Muscle of arm (tissue), 12 donors: ENCODE data around the gene DNAH5. TPM values are rescaled to one million over a fixed set of nuclear protein-coding genes. Genes with fewer than 3 reads are reported as not detected.
"Not testable (repeated sequence)": the region's sequence is repeated elsewhere in the genome, so short reads cannot be mapped to it uniquely, and the experiment has no call there.

Experiments
- DNase-seq: peaks from one replicate; pipeline ENCODE4 v3.0.0-alpha.2; 2013
- polyA plus RNA-seq, 12 donors: library from polyadenylated mRNA; unstranded; fragments of 120-200 nt; gene quantifications; one replicate each; pipeline ENCODE4 v1.2.1, GENCODE V29; 2013; ENCODE audit not compliant: insufficient read length in 12 of 12

The DNAH5 gene
- polyA plus RNA-seq, 12 donors: 0.19 to 1.8 (median 0.61) TPM; not detected in 1

DNA sequence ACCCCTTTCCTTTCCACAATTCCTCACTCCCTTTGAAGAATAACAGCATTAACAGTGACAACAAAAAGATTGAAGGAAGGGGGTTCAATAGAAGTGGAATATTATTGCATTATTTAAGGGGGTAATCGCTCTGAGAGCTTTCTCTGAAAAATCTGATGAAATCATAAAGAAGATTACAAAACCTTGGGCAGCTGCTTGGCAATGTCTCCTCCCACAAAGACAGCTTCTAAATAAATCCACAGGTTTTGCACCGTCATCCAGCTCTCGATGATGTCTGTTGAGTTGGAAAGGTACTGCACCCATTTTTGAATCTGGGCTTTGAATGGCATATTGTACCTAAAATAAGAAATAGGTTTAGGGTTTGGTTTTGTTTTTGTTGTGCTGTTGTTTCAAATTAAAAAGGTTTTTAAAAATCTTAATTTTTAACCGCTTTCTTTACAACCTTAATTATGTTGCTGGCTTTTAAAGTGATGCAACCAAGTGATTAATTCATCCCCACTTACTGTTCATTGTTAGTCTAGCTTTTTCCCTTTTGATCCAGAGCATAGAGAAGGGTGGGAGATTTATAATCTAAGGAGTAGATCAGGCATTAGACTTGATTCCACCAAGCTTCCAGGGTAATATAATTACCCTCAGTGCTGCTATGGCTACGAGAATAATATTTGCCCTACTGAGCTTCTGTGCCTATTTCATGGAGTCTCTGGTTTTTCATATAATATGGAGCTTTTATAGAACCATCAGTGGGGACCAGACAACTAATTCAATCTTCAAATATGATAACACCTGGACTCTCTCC lies 85.0 kb downstream of the DNAH5 start:
- no peak for DNase-seq

- DNase-seq: no peak
Measured at GRCh38 chr5:13843175-13843846, 101.2 kb downstream of the DNAH5 start.

DNA sequence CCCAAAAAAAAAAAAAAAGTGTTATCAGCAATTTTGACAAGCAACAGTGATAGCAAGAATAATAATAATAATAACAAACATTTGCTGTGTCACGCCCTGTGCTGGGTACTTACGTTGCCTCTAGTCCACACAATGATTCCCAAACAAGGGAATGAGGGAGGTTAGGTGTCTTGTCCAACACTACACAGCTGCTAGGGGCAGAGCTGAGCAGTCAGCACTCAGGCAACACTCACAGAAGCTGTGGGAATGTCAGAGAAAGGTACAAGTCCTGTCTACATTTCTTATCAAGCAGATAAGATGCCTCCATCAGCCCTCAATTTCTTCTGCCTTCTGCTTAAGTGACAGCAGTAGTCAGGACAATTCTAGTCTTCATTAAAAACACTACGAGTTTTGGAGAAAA lies 111.0 kb downstream of the DNAH5 start:
- DNase-seq: no peak

DNA sequence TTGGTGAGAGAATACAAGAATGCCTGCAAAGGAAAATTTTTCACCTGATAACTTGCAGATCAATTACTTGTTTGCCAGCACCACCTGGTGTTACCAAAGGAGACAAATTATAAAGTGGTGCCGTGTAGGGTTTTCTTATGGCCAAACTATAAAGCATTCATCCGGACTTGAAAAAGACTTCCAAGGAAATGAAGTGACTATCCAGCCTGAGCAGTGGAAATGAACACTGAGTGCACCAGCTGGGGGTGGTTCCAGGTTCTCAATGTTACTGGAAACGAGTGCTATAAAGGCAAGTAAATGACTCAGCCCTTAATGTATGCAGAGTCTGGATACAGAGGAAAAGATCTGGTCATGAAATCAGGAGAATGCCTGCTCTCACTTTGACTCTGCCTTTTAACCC lies 113.1 kb downstream of the DNAH5 start:
- no peak for DNase-seq

GRCh38 chr5:13830536-13830935 lies 114.0 kb downstream of the DNAH5 start:
- no peak for DNase-seq

DNA sequence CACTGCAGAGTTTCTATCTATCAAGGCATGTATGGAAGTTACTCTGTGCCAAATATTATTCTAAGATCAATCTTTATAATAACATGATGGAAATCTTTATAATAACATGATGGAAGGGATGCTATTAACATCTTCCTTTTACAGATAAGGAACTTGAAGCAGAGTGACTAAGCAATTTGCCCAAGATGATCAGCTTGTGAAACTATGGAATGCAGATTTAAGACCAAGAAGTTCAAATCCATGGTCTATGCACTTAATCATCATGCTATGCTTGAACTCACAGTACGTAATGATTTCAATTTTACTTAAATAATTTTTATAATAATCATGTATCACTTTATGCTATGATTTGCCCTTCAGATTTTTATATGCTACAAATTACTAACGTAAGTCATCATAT lies 123.1 kb downstream of the DNAH5 start:
- no peak for DNase-seq

DNA sequence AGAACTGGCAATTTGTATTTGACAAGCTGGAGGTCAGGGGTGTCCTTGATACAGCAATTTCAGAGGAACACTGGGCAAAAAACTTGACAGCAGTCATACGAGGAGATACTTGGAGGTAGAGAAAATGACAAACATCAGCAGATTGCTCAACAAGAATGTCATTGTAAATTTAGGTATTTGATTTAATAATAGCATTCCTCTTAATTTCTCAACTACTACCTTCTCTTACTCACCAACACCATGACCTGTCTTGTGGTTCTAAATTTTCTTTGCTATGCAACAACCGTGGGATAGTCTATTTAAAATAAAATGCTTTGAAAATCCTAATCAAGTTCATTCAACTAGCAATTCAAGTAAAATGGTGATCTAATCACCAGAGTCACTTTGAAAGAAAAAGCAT lies 128.4 kb downstream of the DNAH5 start:
- no peak for DNase-seq

DNA sequence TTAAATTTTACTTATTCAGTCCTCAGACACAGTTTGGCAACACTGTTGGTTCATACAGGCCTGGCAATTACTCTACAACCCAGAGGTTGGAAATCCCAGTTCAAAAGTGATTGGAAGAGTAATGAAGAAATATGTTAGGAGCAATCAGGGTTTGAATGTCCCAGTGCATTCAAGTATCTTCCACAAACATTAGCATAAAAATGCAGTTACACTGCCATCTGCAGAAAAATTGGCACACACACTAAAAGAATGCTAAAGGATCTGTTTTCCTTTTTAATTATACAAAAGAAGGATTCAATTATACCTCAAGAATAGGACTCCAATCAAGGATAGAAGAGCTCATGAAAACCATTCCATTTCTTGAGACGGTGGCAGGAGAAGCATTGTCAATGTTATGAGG lies 130.2 kb downstream of the DNAH5 start:
- no peak for DNase-seq

DNA sequence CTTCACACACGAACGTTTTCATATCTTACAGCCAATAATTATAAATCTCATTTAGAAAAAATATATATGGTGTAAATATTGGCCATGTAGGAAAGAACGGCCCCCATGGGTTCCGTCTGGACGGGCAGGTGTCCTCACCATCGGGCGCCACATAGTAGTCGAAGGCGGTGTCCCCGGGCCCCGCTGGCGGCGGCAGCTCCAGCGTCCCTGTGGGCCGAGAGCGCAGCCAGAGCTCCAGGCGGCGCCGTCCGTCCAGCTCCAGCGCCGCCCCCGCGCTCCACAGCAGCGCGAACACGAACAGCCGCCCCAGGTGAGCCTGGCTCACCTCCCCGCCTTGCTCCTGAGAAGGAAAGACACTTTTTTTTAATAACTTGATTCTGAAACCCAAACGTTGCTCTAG lies 134.6 kb downstream of the DNAH5 start:
- no peak for DNase-seq

GRCh38 chr5:13804336-13804735 lies 140.2 kb downstream of the DNAH5 start:
- DNase-seq: no peak

GRCh38 chr5:13798569-13798968 lies 145.9 kb downstream of the DNAH5 start:
- DNase-seq: not testable (repeated sequence)

- DNase-seq: no peak
Measured at GRCh38 chr5:13785781-13786415, 158.6 kb downstream of the DNAH5 start.

DNA sequence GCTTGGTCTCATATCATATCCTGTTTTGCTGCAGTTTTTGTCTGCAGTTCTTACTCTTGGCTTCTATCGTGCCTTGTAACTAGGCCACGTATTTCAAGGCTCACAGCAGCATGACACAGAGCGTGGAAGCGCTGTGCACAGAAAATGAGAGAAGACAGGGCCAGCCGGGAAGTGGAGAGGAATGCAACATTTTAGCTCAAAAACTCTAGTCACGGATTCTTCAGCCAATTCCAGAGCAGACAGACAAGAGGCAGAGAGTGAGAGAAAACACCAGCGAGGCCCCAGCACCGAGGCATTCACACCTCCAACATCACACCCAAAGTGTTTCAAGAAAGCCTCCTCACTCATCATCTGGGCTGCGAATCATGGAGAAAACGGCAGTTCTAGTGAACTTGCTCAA lies 160.8 kb downstream of the DNAH5 start:
- peak; percentile 35 for DNase-seq

DNA sequence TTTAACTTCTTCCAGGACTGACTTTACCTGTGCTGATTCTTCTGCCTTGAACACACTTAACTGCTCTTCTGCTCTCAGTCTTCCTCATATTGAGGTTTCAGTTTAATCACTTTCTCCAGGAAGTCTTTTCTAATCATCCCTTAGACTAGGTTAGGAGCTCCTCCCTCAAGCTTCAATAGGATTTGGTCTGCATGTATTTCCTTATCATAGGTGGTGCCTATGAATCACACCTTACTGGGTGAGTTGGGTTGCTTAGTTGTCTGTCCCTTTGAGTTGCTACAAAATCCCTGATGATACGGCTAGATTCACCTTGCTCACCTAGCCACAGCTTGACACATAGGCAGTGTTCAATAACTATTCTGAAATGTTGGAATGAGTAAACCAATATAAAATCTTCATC lies 164.4 kb downstream of the DNAH5 start:
- no peak for DNase-seq

GRCh38 chr5:13773649-13774048 lies 170.8 kb downstream of the DNAH5 start:
- no peak for DNase-seq

DNA sequence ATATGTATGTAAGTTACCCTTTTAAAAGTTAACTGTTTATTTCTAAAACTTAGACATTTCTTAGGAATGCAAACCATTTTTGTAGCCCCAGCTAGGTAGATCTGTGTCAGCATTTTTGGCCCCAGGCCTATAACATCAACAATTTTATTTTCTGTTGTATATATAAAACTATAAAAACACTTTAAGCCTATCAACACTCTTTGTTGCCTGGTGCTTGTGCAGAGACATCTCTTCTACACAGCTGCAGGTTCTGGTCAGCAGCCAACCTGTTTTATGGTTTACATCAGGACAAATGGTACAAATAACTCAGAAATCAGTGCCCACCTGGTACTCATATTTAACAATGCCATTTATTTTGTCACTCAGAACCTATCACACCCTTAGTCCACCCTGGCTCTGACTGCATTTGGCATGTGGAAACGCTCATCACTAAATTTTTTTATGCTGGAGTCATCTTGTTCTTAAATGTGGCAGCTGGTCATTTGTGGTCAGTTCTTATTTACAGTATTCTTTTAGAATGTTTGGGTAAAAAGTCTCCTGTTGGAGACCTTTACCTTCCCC lies 173.4 kb downstream of the DNAH5 start:
- DNase-seq: no peak

DNA sequence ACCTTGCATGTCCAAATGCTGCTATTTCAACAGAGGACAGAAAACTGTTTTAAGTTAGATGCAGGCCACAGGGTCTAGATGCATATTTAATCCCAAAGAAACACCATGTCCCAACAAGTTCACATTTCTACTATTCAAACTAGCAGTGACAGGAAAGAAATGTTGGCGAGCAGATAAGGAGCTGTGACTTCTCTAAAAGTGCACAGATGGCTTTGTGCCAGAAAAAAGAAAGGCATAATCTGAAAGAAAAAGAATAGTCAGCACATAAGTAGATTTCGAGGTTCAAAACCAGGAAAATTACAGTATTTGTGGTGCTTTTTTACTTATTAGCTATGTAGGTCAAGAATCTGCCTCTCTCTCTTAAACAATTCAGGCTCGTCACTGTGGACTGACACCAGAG lies 178.3 kb downstream of the DNAH5 start:
- DNase-seq: no peak

- no peak for DNase-seq
Measured at GRCh38 chr5:13763719-13764118, 180.8 kb downstream of the DNAH5 start.

- DNase-seq: no peak
Measured at GRCh38 chr5:13749766-13750165, 194.7 kb downstream of the DNAH5 start.

DNA sequence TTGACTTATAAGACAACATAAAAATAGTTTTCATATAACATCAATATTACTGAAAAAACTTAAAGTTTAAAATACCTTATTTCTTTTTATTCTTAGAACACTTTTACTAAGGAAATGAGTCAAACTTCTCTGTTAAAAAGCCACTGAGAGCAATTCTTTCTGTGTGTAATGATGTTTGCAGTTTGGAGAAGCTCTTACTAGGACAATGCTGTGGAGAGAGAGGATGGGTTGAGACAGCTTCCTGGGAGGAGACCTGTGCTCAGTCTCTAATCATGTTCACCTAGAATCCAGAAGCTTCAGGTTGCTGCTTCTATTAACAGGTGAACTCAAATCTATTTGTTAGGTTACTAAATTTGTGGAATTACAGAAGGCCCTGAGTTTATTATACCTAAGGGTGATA lies 198.5 kb downstream of the DNAH5 start:
- DNase-seq: no peak

DNA sequence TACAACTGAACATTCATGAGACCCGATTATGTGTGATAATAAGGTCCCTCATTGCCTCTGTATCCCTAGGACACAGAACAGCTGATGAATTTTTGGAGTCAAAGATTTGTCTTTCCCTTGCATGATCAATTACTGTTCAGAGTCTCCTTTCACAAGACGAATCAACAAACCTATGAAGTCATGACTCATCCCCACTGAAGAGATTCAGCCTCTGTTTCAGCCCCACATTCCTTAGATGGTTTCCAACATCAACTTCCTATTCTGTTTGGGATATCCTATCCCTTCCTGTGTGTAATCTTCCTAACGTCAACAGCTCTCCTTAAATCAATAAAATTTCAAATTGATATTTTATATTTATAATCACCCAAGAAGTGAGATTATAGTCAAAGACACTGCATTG lies 199.0 kb downstream of the DNAH5 start:
- DNase-seq: no peak

DNA sequence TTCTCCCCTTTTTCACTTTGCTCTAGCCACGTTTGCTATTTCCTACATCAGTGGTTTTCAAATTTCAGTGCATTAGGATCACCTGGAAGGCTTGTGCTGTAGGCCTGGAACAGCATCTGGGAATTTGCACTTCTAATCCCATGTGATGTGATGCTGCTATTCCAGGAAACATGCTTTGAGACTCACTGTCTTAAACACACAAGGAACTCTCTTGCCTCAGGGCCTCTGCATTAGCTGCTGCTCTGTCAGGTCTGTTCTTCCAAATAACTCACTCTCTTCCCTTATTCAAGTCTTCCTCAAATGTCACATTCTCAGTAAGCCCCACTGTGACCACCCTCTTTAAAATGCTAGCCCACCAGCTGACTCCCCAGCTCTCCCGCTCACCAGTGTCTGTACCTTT lies 204.0 kb downstream of the DNAH5 start:
- no peak for DNase-seq

GRCh38 chr5:13739479-13739878 lies 205.0 kb downstream of the DNAH5 start:
- no peak for DNase-seq
